OCI-M1 (cell line): ENCODE results near the gene NAA10.

ENCODE experiments used
- DNase-seq: peaks from one replicate; lab custom pipeline; 2025; lab: John Stamatoyannopoulos, UW

Gene NAA10

GRCh38 chrX:153966841-153967535 lies 32.2 kb upstream of the NAA10 start:
- DNase-seq, result no peak

GRCh38 chrX:153966283-153966688 lies 31.4 kb upstream of the NAA10 start:
- no peak for DNase-seq

DNA sequence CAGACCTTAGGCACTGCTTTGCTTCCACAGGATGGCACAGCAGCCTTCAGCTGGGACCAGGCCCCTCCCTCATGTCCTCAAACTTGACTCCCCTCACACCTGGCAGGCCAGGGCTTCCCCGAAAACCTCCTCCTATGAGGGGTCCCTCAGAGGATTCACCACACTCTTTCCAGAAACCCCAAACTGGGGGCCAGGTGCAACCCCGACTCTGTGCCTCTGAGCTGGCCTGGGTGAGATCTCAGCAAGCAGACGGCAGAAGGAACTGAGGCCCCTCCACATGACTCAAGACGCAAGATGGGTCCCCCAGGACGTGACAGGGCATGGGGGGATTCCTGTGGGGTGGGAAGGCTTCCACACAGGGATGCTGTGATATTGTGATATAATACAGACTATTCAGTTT lies 30.6 kb upstream of the NAA10 start:
- no peak for DNase-seq

GRCh38 chrX:153964105-153964504 lies 29.3 kb upstream of the NAA10 start:
- DNase-seq, result no peak

DNA sequence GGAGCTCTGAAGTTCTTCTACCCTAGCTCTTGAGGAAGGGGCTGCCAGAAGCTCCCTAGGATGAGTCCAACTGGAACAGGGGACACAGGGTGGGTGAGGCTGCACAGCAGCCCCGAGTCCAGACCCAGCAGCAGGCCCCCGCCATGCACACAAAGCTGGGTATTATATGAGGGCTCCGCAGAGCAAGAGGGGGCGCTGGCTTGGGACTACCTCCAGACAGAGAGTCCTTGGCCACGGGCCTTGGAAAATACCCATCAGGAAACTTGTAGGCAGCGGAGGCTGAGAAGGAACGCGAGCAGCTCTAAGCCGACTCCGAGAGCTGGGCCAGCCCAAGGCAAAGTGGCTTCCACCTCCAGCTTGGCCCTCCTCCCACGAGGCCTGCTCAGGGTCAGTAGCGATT lies 28.7 kb upstream of the NAA10 start:
- DNase-seq, result no peak

DNA sequence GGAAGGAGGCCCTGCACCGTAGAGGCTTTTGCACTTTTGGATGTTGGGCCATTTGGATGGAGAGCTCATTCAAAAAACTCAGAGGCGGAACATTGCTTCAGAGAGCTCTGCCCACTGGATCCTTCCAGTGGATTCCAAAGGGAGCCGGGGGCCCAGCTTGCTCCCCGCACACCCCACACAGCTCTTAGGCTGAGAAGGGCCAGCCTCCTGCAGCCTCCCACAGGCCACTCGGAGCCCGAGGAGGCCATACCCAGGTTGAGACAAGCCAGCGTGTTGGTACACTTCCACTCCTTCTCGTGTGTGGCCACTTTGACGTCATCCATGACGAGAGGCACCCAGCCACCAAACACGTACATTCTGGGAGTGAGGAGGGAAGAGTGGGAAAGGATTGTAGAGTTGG lies 26.5 kb upstream of the NAA10 start:
- no peak for DNase-seq

- no peak for DNase-seq
Measured at GRCh38 chrX:153960786-153961185, 25.9 kb upstream of the NAA10 start.

- no peak for DNase-seq
Measured at GRCh38 chrX:153960077-153960476, 25.2 kb upstream of the NAA10 start.

DNA sequence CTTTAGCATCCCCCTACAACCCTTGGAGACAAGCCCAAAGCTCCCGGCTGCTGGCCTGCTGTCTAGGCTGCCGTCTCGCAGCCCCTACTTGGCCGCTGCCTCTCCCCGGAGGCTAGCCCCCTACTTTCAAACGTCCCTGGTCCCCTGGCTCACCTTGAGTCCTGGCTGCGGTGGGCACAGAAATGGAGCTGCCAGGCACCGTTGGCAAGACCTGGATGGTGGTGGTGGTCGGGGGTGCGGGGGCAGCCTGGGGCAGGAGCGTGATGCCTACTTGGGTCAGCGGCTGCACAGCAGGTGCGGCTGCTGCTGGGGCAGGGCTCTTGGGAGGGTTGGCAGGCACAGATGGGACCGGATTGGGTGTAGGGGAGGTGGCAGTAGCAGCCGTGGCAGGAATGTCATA lies 24.8 kb upstream of the NAA10 start:
- no peak for DNase-seq

- DNase-seq, result no peak
Measured at GRCh38 chrX:153958605-153959004, 23.8 kb upstream of the NAA10 start.

DNA sequence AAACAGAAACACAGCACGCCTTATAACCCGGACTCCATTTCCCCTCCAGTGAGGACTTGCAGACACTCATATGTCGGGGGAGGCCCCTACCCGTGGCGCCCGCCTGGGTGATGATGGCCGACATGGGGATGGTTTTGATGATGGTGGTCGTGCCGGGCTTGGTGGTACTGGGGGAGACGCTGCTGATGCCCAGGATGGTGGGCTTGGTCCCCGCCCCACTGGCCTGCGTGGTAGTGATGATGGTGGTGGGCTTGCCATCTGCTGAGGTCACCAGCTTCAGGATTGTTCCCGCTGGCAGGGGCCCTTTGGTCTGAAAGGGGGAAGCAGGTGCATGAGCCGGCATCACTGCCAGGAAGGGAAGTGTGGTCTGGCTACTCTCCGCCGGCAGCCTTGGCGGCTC lies 22.4 kb upstream of the NAA10 start:
- no peak for DNase-seq

GRCh38 chrX:153956044-153956907 lies 21.4 kb upstream of the NAA10 start:
- no peak for DNase-seq

- no peak for DNase-seq
Measured at GRCh38 chrX:153955228-153955732, 20.4 kb upstream of the NAA10 start.

DNA sequence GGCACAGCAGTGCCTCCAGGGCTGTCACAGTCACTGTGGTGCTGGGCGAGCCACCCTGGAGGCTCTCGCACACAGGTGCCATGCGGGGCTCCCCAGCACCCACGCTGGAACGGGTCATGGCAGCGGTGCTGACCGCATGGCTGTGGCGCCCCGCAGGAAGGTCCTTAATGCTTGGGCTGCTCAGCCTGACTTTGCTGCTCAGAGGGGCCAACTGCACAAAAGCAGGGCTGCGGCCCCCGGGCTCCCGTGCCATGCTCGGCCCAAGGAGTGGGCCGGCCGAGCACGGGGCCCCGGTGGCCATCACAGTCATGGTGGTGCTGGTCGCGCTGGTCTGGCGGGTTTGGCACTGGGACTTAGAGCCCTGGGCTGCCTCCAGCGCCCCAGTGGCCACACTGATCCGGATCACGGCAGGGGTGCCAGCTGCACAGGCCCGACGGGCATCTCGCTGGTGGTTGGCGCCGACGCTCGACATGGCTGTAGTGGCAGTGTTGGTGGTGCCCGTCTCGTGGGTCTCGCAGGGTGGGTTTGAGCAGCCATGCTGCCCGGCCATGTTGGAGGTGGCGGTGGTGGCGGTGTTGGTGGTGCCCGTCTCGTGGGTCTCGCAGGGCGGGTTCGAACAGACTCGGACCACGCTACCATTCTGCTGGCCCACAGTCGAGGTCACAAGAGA lies 19.9 kb upstream of the NAA10 start:
- no peak for DNase-seq

DNA sequence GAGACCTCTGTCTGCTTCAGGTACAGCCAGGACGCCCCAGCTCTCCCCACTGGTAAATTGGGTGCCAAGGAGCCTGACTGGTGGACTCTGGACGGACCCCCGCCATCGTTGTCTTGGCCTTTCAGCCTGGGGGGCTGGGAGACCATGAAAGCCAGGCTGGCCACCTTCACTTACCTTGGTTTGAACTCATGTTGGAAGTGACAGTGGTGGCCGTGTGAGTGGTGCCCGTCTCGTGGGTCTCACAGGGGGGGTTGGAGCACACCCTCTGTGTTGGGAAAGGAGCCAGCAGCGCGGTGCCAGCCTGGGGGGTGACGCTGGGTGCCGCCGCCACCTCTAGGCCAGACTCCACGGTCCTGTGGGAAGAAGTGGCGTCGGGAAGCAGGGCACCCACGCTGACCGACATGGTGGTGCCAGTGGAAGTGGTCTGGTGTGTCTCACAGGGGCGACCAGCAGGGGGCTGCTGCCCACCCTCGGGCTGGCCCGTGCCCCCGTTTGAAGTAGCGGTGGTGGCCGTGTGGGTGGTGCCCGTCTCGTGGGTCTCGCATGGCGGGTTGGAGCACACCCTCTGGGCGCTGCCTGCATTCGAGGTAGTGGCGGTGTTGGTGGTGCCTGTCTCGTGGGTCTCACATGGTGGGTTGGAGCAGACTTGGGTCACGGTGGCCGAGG lies 19.2 kb upstream of the NAA10 start:
- DNase-seq, result no peak

GRCh38 chrX:153953342-153953830 lies 18.5 kb upstream of the NAA10 start:
- DNase-seq, result peak; percentile 55

DNA sequence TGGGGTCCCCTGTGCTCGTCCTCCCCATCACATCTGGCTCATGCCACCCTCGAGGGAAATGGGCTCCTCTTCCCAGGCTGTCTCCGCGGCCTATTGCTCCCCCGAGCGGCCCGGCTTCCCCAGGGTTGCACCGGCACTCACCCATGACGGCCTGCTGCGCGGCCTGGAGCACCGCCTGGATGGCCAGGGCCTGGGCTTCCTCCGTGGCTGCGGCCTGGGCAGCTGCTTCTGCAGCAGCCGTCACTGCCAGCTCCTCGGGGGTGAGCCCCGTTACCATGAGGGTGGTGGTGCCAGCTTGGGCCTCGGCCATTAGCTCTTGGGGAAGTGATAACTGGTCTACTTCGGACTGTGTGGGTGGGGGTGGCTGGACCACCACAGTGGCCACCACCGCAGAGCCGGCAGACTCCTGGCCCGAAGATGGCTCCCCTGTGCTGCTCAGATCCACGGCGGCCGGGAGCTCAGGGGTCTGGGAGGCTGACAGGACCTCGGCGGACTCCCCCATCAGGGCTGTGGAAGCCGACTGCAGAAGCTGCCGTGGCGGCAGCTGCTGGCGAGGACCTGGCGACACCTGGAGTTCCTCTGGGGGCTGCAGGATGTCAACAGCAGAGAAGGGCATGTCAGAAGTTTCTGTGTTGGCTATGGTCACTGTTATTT lies 17.7 kb upstream of the NAA10 start:
- DNase-seq, result no peak

DNA sequence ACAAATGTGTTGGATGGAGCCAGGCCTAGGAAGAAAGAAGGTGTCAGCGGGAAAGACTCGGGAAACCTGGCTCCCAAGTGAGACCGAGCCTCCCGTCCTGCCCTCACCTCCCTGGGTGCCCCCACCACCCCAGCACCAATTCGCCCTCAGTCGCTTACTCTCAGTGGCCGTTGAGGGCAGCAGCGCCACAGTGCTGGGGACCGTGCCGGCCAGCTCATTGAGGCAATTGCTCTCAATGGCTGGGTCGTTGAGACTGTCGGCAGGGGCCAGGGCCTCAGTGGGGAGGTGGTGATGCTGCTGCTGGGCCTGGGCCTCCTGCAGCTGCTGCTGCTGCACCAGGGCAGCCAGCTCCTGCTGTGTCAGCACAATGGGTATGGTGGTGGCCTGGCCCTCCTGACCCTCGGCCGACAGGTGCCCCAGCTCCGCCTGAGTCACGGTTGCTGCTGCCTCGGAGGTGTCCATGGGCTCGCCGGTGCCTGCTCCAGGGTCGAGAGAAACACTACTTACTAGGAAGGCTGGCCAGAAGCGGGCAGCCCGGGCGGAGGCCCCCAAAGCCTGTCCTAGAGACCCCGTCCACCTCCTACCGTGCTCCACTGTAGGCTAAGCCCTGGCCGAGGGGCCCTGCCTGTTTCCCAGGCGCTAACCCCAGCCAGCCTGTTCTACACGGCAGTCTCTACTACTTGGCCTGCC lies 17.0 kb upstream of the NAA10 start:
- DNase-seq, result no peak

DNA sequence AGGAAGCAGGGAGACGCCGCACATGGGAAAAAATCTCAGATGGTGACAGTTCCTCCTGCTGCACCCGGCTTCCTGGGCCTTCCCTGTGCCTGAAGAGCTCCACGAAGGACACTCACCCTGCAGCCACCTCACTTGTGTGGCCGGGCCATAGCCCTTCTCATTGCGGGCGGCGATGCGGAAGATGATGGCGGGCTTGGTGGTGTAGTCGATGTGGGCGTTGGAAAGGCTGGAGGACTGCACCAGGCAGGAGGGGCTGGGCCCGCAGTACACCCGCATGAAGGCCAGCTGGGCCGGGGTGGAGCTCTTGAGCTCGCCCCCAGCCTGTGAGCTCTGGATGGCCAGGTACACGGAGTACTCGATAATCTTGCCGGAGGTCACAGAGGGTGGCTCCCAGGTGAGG lies 15.3 kb upstream of the NAA10 start:
- DNase-seq, result no peak

- no peak for DNase-seq
Measured at GRCh38 chrX:153948847-153949805, 14.3 kb upstream of the NAA10 start.
